K562 (cell line): ENCODE measurements around the gene TMEM61. TPM values are rescaled to one million over a fixed set of nuclear protein-coding genes. Genes with fewer than 3 reads are reported as not detected.
A peak's percentile ranks its signal among the peaks of the same experiment; 100 is the strongest.

Experiments used
- CC2D1A ChIP-seq: fragments of 450-650 bp; IDR thresholded peaks from 2 replicates; pipeline ENCODE4 v1.6.1; 2017; ENCODE audit warnings: mild to moderate bottlenecking
- DPF2 ChIP-seq: fragments of 450-650 bp; IDR thresholded peaks from 2 replicates; pipeline ENCODE4 v1.6.1; 2016
- ELF1 ChIP-seq: fragments of 200-800 bp; sonication (Bioruptor generic); IDR thresholded peaks from 2 replicates; pipeline ENCODE4 v1.6.1; 2016; ENCODE audit warnings: missing genetic modification characterization, missing compliant biosample characterization
- ETV5 ChIP-seq: sonication (generic); formaldehyde crosslinking; IDR thresholded peaks from 2 replicates; pipeline ENCODE4 v1.4.0; 2020; ENCODE audit warnings: low read depth, mild to moderate bottlenecking, missing genetic modification reagents
- HNRNPK ChIP-seq: fragments of 200-400 bp; formaldehyde crosslinking; IDR thresholded peaks from one replicate; pipeline ENCODE4 v1.6.1; 2018; ENCODE audit warnings: mild to moderate bottlenecking, low read depth, low read length; ENCODE audit not compliant: poor library complexity, severe bottlenecking
- RBM25 ChIP-seq: fragments of 200-400 bp; formaldehyde crosslinking; IDR thresholded peaks from 2 replicates; pipeline ENCODE4 v1.6.1; 2018; ENCODE audit warnings: low read length, low read depth, moderate library complexity; ENCODE audit not compliant: severe bottlenecking
- SP1 ChIP-seq: sonication (generic); formaldehyde crosslinking; IDR thresholded peaks from 2 replicates; pipeline ENCODE4 v1.8.1; 2022; ENCODE audit warnings: mild to moderate bottlenecking, missing genetic modification reagents
- STAG1 ChIP-seq: sonication (generic); formaldehyde crosslinking; IDR thresholded peaks from 2 replicates; pipeline ENCODE4 v1.5.0; 2020; ENCODE audit warnings: missing genetic modification reagents, borderline replicate concordance
- STAT5B ChIP-seq: fragments of 250-450 bp; sonication (Bioruptor Pico); IDR thresholded peaks from 2 replicates; pipeline ENCODE4 v1.8.0; 2021; ENCODE audit warnings: mild to moderate bottlenecking, inconsistent platforms
- ZNF79 ChIP-seq: fragments of 250-450 bp; sonication (Bioruptor Pico); IDR thresholded peaks from 2 replicates; pipeline ENCODE4 v1.4.0; 2020; ENCODE audit warnings: low read depth, mild to moderate bottlenecking, moderate library complexity
- polyA plus RNA-seq, 8 experiments: library from polyadenylated mRNA; depleted of rRNA in 4 of 8; stranded (reverse) in 5 of 8; unstranded in 3 of 8; fragments of >200 nt; fragmentation: Nextera tagmentation in 2 of 8; fragmentation: Illumina TruSeq in 1 of 8; extraction: Ambion mirVana in 2 of 8; extraction: Trizol in 1 of 8; gene quantifications; 2 replicates each; pipeline versions ENCODE4 v1.2.1 to v1.2.3, GENCODE V29; 2011 to 2014; ENCODE audit warnings: inconsistent platforms in 1 of 8, missing spikeins in 1 of 8
- total RNA-seq, 7 experiments: library from RNA; depleted of rRNA in 6 of 7; stranded (reverse); fragments of >200 nt in 6 of 7; fragmentation: Illumina TruSeq in 2 of 7; extraction: Trizol in 2 of 7; gene quantifications; 2 replicates each; pipeline versions ENCODE4 v1.2.1 to v1.2.3, GENCODE V29; 2011 to 2021; ENCODE audit warnings: low replicate concordance in 1 of 7
- TF ChIP-seq, protein P1 (sequence below): fragments of 250-450 bp; sonication (Bioruptor Pico); IDR thresholded peaks from 2 replicates; pipeline ENCODE4 v1.5.0; 2021; ENCODE audit warnings: mild to moderate bottlenecking, moderate library complexity
- TF ChIP-seq, protein P2 (sequence below): IDR thresholded peaks from 2 replicates; pipeline ENCODE4 v1.6.1; 2016; ENCODE audit warnings: missing genetic modification characterization, missing compliant biosample characterization
- TF ChIP-seq, protein P3 (sequence below), 2 experiments: fragments of 250-450 bp in 1 of 2; fragments of 450-650 bp in 1 of 2; sonication (Bioruptor Pico) in 1 of 2; IDR thresholded peaks; 2 replicates each; pipeline versions ENCODE4 v1.6.1 to v1.8.0; 2016 to 2021; ENCODE audit warnings: mild to moderate bottlenecking in 2 of 2, moderate library complexity in 2 of 2, missing compliant biosample characterization in 1 of 2, missing genetic modification characterization in 1 of 2
- TF ChIP-seq, protein P4 (sequence below): fragments of 450-650 bp; IDR thresholded peaks from 2 replicates; pipeline ENCODE4 v1.6.1; 2016
- TF ChIP-seq, protein P5 (sequence below): fragments of 450-650 bp; IDR thresholded peaks from 2 replicates; pipeline ENCODE4 v1.6.1; 2016; ENCODE audit warnings: borderline replicate concordance
- TF ChIP-seq, protein P6 (sequence below): sonication (generic); formaldehyde crosslinking; IDR thresholded peaks from 2 replicates; pipeline ENCODE4 v1.8.0; 2022; ENCODE audit warnings: mild to moderate bottlenecking, missing genetic modification reagents

TMEM61 gene
- total and polyA plus RNA-seq, 9 of the 15 experiments (the other 6 are each of a cell fraction or from before 2014, with no cell fraction given): not detected

DNA sequence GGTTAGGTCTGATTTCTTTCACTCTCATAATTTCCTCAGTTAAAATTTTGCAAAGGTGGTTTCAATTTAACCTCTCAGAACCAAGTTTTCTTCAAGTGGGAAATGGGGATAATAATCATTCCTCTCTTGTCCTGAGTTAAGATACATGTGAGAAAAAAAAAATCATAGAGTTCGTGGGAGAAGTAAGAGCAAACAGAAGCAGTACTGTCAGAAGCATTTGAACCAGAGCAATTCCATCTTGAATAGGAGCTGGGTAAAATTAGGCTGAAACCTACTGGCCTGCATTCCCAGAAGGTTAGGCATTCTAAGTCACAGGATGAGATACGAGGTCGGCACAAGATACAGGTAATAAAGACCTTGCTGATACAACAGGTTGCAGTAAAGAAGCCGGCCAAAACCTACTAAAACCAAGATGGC is 28.6 kb upstream of the TMEM61 start (continued):
- TF ChIP-seq, protein P1, sequence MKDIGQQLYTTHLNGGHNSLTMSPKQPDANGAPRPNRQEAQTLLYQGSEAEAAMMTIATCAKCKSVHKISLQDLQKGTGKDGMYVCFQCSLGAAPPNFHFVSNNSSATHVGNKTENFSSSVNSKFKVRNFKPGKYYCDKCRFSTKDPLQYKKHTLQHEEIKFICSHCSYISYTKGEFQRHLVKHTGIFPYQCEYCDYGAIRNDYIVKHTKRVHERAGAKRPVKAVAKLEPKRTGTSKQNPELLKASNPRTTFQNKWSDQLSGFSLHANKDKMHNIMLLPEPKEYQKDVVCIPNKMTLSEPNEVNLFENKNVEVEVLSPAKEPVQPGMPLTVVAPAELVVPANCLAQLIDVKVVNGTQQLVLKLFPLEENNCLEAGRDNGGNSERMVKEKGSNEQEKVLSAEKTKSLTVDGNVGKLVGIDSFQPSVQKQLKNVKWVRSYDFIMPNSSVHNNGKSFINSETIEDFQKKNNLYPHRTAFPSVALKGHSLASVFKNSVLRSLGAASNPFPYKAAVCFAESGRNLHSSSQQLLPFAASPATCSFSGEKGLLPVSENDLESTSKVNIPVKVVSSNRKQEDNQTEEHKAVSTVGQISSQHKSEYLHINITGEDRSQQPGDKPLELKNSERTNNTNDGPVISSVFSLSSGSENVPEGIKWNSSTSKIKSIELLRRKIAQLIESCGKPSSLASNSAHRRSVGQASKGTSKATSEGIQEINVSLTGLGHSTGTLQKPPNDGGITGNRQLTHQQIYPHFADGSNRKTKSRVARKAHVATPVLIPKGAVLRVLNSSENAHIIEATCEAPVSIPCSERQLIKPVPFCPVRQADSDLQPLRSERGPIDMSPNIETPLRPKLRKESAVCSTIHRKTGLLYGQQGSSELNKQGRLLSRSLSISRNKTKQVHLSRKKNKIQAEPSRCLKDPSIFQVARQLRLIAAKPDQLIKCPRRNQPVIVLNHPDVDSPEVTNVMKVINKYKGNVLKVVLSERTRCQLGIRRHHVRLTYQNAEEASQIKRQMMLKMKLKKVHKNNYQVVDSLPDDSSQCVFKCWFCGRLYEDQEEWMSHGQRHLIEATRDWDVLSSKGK: no peak
- TF ChIP-seq CC2D1A: no peak
- TF ChIP-seq, protein P2, sequence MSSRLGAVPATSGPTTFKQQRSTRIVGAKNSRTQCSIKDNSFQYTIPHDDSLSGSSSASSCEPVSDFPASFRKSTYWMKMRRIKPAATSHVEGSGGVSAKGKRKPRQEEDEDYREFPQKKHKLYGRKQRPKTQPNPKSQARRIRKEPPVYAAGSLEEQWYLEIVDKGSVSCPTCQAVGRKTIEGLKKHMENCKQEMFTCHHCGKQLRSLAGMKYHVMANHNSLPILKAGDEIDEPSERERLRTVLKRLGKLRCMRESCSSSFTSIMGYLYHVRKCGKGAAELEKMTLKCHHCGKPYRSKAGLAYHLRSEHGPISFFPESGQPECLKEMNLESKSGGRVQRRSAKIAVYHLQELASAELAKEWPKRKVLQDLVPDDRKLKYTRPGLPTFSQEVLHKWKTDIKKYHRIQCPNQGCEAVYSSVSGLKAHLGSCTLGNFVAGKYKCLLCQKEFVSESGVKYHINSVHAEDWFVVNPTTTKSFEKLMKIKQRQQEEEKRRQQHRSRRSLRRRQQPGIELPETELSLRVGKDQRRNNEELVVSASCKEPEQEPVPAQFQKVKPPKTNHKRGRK (tag): no peak
- TF ChIP-seq, protein P3, sequence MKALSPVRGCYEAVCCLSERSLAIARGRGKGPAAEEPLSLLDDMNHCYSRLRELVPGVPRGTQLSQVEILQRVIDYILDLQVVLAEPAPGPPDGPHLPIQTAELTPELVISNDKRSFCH (CRISPR knock-in tag; IDR thresholded peaks at IDR 0.05): no peak
- TF ChIP-seq, protein P3 (tag; IDR thresholded peaks at IDR 0.05): peak; percentile 88
- no peak for TF ChIP-seq ELF1 (tag)
- no peak for TF ChIP-seq STAT5B (CRISPR knock-in tag)
- TF ChIP-seq, protein P4, sequence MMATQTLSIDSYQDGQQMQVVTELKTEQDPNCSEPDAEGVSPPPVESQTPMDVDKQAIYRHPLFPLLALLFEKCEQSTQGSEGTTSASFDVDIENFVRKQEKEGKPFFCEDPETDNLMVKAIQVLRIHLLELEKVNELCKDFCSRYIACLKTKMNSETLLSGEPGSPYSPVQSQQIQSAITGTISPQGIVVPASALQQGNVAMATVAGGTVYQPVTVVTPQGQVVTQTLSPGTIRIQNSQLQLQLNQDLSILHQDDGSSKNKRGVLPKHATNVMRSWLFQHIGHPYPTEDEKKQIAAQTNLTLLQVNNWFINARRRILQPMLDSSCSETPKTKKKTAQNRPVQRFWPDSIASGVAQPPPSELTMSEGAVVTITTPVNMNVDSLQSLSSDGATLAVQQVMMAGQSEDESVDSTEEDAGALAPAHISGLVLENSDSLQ: no peak
- no peak for TF ChIP-seq RBM25
- no peak for TF ChIP-seq SP1
- peak; percentile 56; the same call in 1 of the 2 replicates for TF ChIP-seq ZNF79
- TF ChIP-seq DPF2: no peak
- TF ChIP-seq, protein P5, sequence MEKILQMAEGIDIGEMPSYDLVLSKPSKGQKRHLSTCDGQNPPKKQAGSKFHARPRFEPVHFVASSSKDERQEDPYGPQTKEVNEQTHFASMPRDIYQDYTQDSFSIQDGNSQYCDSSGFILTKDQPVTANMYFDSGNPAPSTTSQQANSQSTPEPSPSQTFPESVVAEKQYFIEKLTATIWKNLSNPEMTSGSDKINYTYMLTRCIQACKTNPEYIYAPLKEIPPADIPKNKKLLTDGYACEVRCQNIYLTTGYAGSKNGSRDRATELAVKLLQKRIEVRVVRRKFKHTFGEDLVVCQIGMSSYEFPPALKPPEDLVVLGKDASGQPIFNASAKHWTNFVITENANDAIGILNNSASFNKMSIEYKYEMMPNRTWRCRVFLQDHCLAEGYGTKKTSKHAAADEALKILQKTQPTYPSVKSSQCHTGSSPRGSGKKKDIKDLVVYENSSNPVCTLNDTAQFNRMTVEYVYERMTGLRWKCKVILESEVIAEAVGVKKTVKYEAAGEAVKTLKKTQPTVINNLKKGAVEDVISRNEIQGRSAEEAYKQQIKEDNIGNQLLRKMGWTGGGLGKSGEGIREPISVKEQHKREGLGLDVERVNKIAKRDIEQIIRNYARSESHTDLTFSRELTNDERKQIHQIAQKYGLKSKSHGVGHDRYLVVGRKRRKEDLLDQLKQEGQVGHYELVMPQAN: no peak
- TF ChIP-seq, protein P6, sequence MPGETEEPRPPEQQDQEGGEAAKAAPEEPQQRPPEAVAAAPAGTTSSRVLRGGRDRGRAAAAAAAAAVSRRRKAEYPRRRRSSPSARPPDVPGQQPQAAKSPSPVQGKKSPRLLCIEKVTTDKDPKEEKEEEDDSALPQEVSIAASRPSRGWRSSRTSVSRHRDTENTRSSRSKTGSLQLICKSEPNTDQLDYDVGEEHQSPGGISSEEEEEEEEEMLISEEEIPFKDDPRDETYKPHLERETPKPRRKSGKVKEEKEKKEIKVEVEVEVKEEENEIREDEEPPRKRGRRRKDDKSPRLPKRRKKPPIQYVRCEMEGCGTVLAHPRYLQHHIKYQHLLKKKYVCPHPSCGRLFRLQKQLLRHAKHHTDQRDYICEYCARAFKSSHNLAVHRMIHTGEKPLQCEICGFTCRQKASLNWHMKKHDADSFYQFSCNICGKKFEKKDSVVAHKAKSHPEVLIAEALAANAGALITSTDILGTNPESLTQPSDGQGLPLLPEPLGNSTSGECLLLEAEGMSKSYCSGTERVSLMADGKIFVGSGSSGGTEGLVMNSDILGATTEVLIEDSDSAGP (CRISPR knock-in tag): no peak
- no peak for TF ChIP-seq ETV5 (CRISPR knock-in tag)
- no peak for TF ChIP-seq STAG1 (CRISPR knock-in tag)
- TF ChIP-seq HNRNPK: no peak
